DLD1 (cell line): ENCODE results near the gene GCA.

Experiments
- in situ Hi-C: cut with HindIII; loops from 2 replicates; pipeline ENCODE4 v1.10.0; 2017; ENCODE audit warnings: low sequenced_read_pairs

The GCA gene

DNA sequence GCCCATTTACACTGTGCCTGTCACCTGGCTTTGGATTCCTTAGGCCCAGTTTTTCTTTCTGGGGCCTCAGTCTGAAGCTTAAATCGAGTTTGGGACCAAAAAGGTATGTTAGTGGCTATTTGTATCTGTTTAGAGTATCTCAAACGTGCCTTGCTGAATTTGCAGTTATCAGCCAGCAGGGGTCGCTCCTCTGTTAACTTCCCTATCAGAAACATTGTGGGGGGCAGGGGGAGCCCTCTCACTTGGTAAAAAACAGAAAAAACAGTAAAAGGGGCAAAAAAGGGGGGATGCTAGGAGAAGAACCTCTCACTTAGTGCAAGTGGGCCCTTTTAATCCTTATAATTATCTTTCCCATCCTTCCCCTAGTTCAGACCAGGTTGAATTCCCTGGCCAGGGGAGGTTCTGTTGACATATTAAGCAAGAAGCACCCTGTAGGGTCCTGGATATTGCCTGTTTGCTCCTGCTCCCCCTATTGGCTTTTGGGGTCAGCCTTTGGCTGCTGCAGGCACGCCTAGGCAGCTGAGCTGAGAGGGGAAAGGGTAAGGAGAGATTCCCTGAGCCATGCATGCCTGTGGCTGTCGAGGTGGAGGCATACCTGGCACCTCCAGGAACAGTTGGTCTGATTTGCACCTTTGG is 16.7 kb upstream of the GCA start:
- in situ Hi-C loops, result no loop called here

DNA sequence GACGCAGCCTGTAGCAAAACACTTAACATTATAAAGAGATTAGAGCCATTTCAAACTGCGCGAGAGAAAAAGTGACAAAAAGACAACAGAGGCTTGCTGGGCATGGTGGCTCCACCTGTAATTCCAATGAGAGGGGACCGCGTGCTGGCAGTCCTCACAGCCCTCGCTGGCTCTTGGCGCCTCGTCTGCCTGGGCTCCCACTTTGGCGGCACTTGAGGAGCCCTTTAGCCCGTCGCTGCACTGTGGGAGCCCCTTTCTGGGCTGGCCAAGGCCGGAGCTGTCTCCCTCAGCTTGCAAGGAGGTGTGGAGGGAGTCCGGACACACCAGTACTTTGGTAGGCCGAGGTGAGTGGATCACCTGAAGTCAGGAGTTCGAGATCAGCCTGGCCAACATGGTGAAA is 16.1 kb upstream of the GCA start:
- in situ Hi-C loops, result no loop called here

DNA sequence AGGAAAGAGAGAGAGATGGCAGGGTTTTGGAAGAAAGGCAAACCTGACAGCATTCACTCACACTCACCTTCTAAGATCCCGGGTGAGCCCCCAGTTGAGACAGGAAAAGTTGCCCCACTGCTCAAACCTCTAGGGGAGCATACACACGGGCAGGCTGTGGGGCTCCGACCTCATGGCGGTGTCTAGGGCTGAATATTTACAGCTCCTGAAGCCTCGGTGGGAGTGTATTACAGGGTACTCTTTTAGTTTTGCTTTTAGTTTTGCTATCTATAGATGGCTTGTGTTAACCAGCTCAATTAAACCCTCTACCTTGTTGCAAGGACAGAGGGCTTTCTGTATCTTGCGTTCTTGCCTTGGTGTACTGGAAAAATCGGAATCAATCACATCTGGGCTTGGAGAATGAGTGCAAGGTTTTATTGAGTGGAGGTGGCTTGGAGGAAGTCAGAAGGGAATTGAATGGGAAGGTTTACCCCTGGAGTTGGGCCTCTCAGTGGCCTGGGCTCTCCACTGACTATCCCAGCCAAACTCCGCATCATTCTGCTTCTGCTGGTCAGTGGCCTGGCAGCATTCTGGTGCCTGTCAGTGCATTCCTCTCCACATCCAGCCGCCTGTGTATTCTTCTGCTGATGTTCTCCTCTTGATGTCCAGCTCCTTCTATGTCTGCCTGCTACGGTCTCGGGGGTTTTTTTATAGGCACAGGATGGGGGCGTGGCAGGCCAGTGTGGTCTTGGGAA is 15.3 kb upstream of the GCA start:
- in situ Hi-C loops, result no loop called here

DNA sequence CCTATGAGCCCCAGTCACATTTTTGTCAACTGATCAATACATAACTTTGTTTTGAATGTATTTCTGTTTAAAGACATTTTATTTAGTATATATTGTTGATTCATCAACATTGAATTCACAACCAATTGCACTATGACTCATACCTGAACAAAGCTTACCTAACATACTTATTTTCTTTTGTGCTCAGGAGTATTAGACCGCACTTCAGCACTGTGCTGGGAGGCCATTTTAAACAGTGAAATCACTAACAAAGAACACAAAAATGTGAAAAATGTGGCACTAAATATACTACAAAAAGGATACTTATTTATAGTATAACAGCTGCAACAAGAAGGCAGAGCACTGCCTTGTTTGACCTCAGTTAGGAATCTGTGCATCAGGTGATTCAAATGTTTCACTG is 13.1 kb upstream of the GCA start:
- in situ Hi-C loops, result no loop called here

DNA sequence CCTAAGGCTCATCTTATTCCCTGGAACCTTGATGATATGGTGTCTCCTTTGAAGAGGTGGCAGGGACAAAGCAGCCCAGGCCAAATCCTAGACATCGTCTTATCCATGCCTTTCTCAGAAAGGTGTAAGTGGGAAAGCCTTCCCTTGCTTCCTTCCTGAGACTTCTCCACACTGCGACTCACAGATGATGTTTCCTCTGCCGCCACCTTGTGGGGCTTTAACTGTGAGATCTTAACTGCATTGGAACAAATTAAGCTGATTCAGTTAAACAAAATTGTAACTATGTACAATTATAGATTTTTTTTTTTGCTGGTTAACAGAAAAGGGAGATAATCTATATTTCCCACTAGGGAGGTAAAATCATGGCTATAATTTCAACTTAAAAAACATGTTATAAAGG is 10.0 kb upstream of the GCA start:
- in situ Hi-C loops, result no loop called here

DNA sequence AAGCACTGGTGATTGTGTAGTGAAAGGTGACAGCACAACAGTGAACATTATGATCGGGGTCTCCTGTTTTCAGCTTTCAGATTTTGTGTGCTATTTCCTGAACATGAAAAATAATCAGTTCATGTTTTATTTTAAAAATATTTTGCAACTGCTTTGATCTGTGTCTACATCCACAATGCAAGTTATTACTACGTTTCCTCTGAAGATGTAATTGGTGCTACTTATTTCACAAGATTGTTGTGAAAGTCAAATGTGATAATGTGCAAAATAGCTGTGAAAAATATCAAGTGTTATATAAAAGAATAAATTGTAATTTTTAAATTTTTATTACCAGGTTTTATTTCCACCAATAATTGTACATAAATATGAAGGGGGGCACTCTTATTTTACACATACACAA is 6.1 kb upstream of the GCA start:
- in situ Hi-C loops, result no loop called here

DNA sequence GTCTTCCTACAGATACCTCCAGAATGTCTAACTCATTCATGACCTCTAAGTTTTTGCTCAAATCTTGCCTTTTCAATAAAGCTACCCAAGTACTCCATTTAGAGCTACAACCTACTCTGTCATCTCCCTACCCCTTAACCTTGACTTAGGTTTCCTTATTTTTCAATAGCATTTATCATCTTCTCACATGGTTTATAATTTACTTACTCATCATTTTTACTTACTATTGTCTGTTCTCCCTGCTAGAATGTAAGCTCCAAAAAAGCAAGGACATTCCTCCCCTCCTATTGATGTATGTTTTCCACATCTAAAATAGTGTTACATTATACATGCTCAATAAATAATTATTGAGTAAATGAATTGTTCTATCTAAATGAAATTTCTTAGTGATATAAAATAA is 3.1 kb upstream of the GCA start:
- in situ Hi-C loops, result no loop called here

DNA sequence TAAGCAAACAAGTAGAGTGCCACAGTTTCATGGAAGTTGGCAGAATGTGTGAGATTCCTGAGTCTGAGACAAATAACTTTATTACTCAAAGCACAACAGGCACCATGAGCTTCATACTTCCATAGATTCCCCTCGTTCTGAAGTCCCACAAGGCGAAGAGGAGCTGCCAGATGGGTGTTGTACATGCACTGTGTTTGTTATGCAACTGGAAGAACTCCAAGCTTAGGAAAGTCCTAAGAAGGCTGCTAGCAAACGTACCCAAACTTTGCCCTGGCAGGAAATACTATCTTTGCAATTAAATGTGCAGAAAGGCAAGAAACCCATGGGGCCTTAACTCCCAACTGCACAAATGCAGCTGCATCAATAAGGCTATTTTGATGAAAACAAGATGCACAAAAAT is 1.6 kb upstream of the GCA start:
- in situ Hi-C loops, result no loop called here

DNA sequence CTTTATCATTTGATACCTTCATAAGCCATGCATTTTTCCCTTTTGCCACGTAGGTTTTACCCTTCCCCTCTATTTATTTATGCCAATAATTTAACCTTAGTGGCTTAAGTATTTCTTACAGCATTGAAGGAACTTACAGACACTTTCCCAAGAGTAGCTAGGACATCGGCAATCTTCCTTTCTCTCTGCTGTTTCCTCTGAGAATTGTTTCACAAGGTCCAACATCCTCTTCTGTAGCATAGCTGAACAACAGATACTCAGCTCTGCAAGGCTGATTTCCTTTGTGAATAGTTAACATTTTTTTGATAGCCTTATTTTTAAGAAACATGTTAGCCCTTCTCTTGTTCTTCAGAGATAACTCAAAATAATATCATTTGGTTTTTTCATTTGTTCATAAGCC is 1.1 kb upstream of the GCA start:
- in situ Hi-C loops, result no loop called here

DNA sequence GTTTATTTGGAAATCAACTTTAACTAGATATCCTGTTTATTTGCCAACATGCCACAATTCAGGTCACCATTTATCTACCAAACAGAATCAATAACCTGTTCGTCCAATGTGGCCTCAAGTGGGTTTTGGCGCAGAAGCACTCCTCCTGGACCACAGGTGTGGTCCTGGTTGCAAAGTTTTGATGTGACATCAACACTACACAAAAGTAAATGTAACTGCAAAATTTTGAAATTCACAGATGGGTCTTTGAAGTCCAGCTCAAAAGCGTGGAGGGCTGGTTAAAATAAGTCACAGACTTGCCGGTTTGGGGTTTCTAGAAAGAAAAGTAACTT is 474 bp upstream of the GCA start:
- in situ Hi-C loops, result no loop called here

DNA sequence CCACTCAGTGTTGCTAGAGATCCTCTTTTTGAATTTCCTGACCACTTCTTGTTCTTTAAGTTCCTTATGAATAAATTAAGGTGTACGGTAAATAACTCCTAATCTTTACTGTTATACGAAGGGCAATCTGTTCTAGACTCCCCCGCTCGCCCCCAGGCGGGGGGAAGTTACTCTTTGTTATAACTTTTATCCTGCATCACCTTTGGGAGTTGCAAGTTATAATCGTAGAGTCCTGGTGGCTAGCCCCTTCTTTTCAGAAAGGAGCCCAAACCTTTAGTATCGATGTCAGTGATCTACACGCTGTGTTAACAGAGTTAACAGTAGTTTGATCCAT is 652 bp downstream of the GCA start:
- in situ Hi-C loops, result no loop called here

DNA sequence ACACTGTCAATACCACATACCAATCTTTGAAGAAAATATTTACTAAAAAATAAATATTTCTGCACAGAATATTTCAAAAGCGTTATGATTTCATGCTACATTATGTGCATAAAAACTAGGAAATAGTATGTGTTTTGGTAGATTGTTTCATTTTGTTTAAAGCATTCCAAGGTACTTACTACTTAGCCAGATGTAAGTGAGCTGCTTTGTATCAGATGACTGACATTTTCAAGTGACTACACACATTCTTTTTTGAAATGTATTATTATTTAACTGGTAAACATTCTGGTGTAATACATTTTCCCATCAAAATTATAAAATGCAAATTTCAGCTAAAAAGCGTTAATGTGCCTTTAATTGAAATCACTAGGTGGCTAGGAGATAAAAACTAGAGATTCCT is 21.5 kb downstream of the GCA start:
- in situ Hi-C loops, result no loop called here

DNA sequence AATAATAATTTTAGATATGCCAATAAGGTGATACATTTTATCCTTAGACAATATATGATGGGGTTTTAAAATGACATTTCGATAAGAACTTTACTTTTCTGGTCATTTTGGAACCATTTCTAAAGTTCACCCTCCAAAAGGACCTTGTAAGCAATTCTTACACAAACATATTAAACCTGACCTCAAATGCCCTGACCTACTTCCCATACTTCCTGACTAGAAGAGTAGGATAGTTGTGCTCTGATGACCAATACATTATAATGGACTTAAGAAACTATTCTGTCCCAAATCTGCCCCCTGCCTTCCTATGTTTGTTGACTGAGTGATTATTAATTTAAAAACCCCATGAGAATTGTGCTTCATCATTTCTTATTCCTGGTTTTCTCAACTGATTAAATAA is 24.6 kb downstream of the GCA start:
- in situ Hi-C loops, result no loop called here

DNA sequence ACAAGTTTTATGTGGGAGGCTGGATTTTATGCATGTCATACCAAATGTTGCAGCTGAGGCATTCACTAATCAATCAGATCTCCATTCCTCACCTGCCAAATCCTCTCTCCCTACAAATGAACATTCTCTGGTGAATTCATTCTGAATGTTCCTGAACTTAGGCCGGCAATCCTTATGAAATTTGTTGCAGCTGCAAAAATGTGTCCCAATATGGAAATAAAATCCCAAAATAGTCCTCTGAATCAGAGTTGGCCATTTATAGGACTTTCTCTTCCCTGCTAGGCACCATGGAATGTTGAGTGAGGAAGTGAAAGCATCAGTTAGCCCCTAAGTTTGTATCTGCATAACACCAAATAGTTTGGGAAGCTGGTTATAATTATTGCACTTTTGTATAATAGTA is 25.6 kb downstream of the GCA start:
- in situ Hi-C loops, result no loop called here

DNA sequence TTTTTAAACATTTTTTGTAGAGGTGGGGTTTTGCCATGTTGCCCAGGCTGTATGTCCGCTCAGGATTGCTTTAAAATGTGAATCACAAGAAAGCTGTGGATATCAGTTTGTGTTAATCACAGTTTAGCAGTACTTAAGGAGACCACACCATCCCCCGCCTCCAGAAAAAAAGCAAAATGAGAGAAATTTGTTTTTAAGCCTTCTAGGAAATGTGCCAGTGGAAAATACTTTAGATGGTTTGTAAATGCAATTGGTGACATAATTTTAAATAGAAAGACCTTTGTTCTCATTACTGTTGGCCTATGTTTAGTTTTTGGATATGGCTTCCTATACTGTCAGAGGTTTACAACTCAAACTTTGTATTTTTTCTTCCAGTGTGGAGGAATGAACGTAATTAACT is 27.0 kb downstream of the GCA start:
- in situ Hi-C loops, result no loop called here

DNA sequence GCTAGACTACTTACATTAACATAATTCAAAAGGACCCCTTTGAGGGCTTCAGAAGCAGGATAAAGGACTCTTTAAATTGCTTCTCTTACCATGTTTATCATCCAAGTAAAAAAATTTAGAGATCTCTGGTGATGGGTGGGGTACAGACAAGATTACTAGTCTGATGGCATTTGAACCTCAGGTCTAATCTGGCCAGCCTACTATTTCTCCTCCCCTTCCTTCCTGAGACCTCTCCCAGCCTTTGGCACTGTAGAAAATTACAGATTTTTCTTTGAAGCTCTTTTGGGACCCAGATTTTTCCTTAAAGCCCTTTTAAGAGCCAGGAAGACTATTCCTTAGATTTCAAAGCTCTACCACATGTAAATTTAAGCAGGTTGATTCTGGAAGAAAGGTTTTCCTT is 28.9 kb downstream of the GCA start:
- in situ Hi-C loops, result no loop called here

DNA sequence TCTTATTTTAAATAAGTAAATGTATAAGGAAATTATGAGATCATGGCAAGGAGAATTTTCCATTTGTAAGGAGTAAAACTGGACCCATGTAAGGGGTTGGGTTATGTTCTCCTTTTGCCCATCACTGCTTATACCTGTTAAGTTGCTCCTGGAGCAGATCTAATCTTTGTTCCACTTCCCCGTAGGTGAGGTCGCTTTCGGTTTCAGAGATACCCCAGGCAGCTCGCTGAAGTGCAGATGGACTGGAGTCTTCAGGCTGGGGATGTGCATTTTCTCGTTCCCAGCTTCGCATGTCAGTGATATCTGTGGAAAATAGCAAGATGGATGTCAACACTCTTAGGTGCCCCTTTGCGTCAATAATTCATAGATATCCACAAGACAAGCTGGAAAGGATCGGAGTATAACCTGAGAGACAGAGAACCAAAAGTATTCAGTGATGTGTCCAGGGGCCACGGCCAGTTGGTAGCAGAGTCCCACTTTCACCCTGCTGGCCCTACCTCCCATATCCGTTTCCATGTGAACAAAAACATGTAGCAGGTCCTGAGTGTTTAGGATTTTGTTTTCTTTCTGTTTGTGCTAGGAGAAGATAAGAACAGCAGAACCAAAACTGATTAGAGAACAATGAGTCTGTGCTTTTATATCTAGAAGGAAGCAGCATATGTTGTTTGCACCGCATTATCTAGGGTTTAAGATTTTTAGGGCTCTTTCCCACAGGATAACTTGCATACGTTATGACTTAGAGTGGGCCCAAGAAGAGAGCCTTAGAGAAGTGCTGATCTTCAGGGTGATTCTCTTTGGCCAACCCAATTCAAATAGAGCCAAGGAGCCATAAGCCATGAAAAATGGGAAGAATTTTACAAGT is 36.0 kb downstream of the GCA start:
- in situ Hi-C loops, result no loop called here

DNA sequence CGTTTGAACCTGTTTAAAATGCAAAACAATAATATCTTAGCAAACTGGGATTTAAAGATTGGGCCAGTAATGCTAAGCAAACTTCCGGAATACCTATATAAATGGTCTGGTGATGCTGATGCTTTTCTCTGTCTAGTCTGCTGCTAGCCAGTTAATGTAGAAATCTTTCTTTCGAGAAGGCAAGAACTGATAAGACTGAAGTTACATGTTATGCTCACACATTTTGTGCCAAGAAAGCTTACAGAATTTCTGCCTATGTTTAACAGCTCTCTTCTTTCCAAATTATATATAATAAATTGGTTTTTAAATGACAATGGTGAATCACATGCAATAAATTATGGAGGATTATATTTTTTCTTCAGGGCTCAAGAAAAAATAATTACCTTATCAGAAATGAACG is 37.9 kb downstream of the GCA start:
- in situ Hi-C loops, result no loop called here

DNA sequence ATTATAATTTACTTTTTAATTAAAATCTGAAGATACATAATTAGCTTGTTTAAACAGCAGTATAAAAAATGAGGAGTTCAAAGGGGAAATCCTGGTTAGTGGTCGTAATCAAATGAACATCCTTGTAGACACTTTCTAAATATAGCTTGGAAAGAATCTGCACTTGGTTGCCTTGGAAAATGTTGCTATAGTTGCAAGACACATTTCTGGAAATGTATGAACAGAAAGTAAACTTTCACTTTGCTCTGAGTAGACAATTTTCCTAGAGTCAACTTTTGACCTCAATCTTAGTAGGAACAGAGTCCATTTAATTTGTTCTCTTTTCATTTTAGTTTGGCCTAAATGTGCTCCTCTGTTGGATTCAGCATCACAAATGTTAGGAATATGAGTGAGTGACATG is 38.3 kb downstream of the GCA start:
- in situ Hi-C loops, result no loop called here

DNA sequence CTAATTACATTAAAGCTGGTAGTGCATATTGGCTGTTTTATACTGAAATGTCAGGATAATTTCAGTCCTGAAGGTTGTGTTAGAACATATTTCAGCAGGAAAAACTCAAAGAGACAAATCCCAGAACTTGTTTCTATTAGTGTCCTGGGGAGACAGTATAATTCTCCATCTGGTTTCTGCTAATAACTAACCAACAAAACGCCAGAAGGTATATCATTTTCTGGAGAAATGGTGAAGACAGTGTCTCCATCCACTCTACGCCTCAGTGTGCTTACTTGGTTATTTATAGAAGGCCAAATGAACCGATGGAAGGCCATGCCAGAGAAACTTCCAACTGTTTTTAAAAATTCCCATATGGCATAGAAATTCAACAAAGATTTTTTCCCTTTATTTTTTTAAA is 41.6 kb downstream of the GCA start:
- in situ Hi-C loops, result no loop called here

DNA sequence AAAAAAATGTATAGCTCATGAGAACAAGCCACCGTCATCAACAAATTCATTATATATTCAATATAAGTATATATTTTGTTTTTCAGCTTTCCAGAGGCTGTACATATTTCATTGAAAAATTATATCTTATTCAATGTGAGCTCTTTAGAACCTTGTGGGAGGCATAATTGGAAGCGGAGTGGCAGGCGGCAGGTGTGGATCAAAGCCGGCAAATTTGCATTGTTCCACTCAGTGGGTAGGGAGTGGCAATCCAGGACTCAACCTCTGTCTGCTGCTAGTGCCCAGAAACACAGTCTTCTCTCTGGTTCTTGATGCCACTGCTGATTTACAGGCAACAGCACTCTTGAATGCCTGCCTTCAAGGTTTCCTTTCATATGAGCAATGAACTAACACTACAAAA is 46.9 kb downstream of the GCA start:
- in situ Hi-C loops, result no loop called here

DNA sequence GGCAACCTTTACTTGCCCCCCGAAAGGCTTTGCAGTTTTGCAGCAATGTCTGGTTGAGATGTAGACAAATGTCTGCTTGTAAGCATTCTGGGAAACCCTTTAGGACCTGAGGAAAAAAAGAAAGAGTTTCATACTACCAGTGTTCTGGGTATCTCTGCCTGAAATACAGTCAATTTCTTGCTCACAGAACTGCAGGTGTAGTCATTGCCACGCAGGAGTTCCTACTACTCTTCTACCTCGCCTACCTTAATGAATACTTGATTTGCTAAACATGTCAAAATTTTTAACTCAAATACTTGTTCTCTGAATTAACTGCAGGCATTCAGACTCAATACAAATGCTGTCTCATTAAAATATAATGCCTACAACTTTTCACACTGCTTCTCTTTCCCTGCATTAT is 56.4 kb downstream of the GCA start:
- in situ Hi-C loops, result no loop called here
